GM06990 (cell line): ENCODE data around the gene MED27.

Experiments
- DNase-seq: peaks from one replicate; pipeline ENCODE4 v3.0.0-alpha.2; 2011; ENCODE audit not compliant: insufficient read length; ENCODE audit errors: extremely low read depth
- H3K27me3 ChIP-seq: replicated peaks from 2 replicates; pipeline ENCODE4 v1.6.0; 2011; ENCODE audit warnings: low read length; ENCODE audit not compliant: control insufficient read depth, insufficient read depth
- H3K36me3 ChIP-seq: 2 replicates; pipeline ENCODE4 v1.5.1; 2011; ENCODE audit warnings: low read length; ENCODE audit not compliant: control insufficient read depth, insufficient read depth
- H3K4me3 ChIP-seq: replicated peaks from 2 replicates; pipeline ENCODE4 v1.5.1; 2011; ENCODE audit warnings: low read depth, mild to moderate bottlenecking, control low read depth, low read length
- TF ChIP-seq, protein P1 (sequence below): IDR thresholded peaks from 2 replicates; pipeline ENCODE4 v1.5.1; 2011; ENCODE audit warnings: low read length, control low read depth, mild to moderate bottlenecking, inconsistent platforms; ENCODE audit not compliant: insufficient read depth, poor library complexity, severe bottlenecking

Gene MED27, protein sequence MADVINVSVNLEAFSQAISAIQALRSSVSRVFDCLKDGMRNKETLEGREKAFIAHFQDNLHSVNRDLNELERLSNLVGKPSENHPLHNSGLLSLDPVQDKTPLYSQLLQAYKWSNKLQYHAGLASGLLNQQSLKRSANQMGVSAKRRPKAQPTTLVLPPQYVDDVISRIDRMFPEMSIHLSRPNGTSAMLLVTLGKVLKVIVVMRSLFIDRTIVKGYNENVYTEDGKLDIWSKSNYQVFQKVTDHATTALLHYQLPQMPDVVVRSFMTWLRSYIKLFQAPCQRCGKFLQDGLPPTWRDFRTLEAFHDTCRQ

DNA sequence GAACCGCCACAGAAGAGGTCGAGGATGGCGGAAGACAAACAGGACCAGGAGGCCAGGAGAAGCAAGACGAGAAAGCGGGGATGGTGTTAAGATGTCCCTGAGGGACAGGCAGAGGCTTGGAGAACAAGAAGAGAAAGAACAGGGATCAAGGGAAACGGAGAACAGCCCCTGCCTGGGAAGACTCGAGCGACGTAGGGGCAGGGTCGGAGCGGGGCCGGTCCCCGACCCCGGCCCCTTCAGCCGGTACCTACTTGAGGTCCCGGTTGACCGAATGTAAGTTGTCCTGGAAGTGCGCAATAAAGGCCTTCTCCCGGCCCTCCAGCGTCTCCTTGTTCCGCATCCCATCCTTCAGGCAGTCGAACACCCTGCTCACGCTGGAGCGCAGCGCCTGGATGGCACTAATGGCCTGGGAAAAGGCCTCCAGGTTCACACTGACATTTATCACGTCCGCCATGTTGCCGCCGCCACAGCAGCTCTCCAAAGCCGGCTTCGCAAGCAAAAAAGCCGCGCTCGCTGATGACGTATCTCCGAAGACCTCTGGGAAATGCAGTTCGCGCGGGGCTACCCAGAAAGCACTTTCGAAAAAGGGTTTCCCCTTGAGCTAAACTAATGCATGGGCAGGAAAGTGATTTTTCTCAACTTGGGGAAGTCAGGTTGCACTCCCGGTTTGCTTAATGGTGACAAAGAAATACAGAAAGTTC lies at the start of gene MED27:
MED27 (minus strand) TSS at position 477 of the 701 bp plus-strand sequence; CDS start at position 454, 23 bp downstream.
- Histone ChIP-seq H3K36me3 (no peaks in the 10 kb centered on the region; the same call in 1 of the 2 replicates), H3K4me3 (peak within 1 kb of the TSS; percentile 80), H3K27me3 (no peaks in the 10 kb centered on the region)
- TF ChIP-seq, protein P1, sequence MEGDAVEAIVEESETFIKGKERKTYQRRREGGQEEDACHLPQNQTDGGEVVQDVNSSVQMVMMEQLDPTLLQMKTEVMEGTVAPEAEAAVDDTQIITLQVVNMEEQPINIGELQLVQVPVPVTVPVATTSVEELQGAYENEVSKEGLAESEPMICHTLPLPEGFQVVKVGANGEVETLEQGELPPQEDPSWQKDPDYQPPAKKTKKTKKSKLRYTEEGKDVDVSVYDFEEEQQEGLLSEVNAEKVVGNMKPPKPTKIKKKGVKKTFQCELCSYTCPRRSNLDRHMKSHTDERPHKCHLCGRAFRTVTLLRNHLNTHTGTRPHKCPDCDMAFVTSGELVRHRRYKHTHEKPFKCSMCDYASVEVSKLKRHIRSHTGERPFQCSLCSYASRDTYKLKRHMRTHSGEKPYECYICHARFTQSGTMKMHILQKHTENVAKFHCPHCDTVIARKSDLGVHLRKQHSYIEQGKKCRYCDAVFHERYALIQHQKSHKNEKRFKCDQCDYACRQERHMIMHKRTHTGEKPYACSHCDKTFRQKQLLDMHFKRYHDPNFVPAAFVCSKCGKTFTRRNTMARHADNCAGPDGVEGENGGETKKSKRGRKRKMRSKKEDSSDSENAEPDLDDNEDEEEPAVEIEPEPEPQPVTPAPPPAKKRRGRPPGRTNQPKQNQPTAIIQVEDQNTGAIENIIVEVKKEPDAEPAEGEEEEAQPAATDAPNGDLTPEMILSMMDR = no peak
- DNase-seq = peak; percentile 72

DNA sequence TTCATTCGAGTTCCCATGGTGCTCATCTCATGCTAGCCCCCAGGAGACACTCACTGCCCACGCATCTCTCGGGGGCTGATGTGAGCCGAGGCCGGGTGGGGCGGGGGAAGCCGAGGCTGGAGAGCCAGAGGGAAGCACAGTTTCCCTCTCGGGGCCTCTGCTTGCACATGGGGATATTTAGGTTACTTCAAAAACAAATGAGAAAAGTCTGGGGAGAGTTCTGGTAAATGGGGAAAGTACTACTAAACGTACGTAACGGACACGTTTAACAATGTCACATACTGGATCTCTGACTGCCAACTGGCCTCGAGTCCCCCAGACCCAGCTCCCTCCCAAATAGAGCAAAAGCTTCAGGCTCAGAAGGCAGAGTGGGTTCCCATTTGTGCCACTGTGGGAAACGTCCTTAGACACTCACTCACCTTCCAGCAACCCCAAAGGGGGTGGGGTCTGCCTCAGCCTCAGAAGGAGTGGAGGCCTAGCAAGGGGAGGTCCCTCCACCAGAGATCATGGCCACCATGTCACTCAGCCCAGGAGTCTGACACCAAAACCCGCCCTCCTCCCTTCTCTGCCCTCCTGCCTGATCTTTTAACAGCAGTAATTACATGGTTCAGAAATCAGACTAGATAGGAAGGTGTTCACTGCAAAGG lies 48.3 kb upstream of the MED27 start:
- Histone ChIP-seq H3K4me3 (no peak overlapping the region), H3K27me3 (peaks cover 1% of the 10 kb centered on the region), H3K36me3 (no peaks in the 10 kb centered on the region)
- TF ChIP-seq, protein P1 = no peak
- DNase-seq = no peak

DNA sequence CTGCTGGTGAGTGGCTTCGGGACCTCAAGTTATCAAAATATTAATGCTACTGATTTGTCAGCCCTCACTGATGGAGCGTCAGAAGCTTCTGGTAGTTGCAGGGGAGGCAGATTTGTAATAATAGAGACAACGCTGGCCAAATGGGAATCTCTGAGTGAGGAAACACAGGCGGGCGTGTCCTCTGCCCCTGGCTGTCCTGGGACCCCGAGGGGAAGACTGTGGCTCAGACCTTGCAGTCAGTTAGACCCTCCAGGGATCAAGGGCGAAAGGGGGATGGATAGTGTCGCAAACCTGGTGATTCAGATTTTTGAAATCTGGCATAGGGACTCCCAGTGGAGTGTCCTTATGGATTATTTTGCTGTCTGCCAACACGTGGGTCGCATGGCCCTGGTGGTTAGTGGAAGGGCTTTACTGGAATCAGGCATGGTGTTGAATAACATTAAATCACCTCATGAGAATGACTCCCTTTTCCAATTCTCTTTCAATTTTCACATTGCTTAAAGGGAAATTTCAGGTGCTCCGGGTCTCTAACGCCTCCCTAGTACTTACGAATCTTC lies 47.1 kb upstream of the MED27 start:
- no peaks in the 10 kb centered on the region for H3K36me3 ChIP-seq
- no peak overlapping the region for H3K4me3 ChIP-seq
- peaks cover 1% of the 10 kb centered on the region for H3K27me3 ChIP-seq
- TF ChIP-seq, protein P1 = no peak
- DNase-seq = no peak

DNA sequence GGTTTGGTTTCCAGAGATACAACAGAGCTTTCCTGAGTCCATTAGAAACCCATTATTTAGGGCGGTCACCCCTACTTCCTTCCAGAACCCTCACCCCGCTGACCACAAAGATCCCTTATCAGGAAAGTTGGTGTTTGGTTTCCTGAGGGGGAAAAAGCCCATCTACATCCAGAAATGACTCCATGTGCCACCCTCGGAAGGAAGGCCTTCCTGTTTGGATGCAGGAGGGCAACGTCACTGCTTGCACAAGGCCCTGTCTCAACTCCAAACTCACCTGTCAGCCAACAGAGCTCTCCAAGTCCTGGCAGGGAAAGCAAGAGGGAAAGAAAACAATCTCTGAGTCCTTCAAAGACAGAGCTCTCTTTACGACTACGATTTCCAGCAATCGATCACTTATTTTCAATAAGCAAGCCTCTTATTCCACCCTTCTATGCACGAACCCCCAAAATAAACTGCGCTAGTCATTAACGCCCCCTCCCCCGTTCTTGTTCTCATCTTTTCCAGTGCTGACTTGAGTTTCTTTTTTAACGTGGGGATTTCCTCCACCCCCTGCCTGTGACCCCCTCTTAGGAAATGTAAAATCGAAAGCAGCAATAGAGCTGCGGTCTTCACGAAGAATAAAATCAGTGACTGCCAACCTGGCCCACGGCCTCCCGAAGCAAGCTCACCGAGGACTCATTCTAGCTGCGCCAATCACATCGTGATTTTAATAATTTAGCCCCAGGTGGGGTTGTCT lies 46.4 kb upstream of the MED27 start:
- H3K36me3 ChIP-seq = no peaks in the 10 kb centered on the region
- H3K4me3 ChIP-seq = no peak overlapping the region
- DNase-seq = no peak
- H3K27me3 ChIP-seq = peaks cover 1% of the 10 kb centered on the region
- TF ChIP-seq, protein P1 = no peak

DNA sequence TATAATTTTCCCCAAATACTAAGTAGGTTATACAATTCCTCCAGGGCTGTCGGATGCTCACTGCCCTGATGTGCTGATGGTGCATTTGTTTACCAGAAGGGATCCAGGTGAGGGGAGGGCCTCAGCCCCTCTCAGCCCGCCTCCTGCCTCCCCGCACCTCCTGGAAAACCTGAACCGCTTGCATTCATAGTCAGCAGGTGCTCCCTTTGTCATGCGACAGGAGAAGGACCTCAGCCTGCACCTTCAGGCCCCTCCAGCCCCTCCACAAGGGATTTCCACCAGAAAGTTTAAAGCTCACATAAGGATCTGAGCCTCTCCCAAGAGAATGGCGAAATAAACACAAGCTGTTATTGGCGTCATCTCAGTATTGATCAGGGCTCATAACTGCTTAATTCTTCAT lies 45.7 kb upstream of the MED27 start:
- H3K4me3 ChIP-seq = no peak overlapping the region
- DNase-seq = no peak
- H3K36me3 ChIP-seq = no peaks in the 10 kb centered on the region
- peaks cover 1% of the 10 kb centered on the region for H3K27me3 ChIP-seq
- TF ChIP-seq, protein P1 = no peak
